CD14-positive monocyte (primary cell): ENCODE measurements around the gene SCAP. TPM values are rescaled to one million over a fixed set of nuclear protein-coding genes. Genes with fewer than 3 reads are reported as not detected.

ENCODE experiments used
- DNase-seq, 3 donors: peaks; one replicate each; pipeline ENCODE4 v3.0.0-alpha.2; 2011 to 2022
- H2AFZ ChIP-seq: 2 replicates; pipeline ENCODE4 v1.6.0; 2012; ENCODE audit warnings: mild to moderate bottlenecking, low read depth, low read length, inconsistent platforms; ENCODE audit not compliant: insufficient read depth, poor library complexity, severe bottlenecking
- H3K27ac ChIP-seq, 2 donors: 1 replicate in 1 of 2; 2 replicates in 1 of 2; pipeline ENCODE4 v1.5.1; 2012 to 2013; ENCODE audit warnings: low read length in 2 of 2, control low read depth in 1 of 2, inconsistent platforms in 1 of 2, low read depth in 1 of 2, mild to moderate bottlenecking in 1 of 2
- H3K27me3 ChIP-seq, 2 donors: one replicate each; pipeline versions ENCODE4 v1.6.0 to v1.6.1; 2011 to 2013; ENCODE audit warnings: low read length in 2 of 2; ENCODE audit not compliant: control insufficient read depth in 2 of 2, insufficient read depth in 2 of 2
- H3K36me3 ChIP-seq, 2 donors: replicated peaks in 1 of 2; 1 replicate in 1 of 2; 2 replicates in 1 of 2; pipeline versions ENCODE4 v1.5.1 to v1.6.1; 2012 to 2013; ENCODE audit warnings: low read length in 2 of 2, control low read depth in 1 of 2, inconsistent platforms in 1 of 2, mild to moderate bottlenecking in 1 of 2; ENCODE audit not compliant: insufficient read depth in 2 of 2, control insufficient read depth in 1 of 2
- H3K4me1 ChIP-seq, 2 donors: 1 replicate in 1 of 2; 2 replicates in 1 of 2; pipeline versions ENCODE4 v1.5.1 to v1.6.1; 2012 to 2013; ENCODE audit warnings: low read length in 2 of 2, control low read depth in 1 of 2, inconsistent platforms in 1 of 2, mild to moderate bottlenecking in 1 of 2, moderate library complexity in 1 of 2; ENCODE audit not compliant: insufficient read depth in 2 of 2, control insufficient read depth in 1 of 2
- H3K4me2 ChIP-seq: replicated peaks from 2 replicates; pipeline ENCODE3; 2012; ENCODE audit warnings: low read length, moderate library complexity, mild to moderate bottlenecking; ENCODE audit not compliant: poor library complexity, severe bottlenecking; ENCODE audit errors: extremely low read depth
- H3K4me3 ChIP-seq, 3 experiments: fragments of 200-600 bp in 1 of 3; sonication (generic) in 1 of 3; replicated peaks in 1 of 3; 1 replicate in 2 of 3; 2 replicates in 1 of 3; pipeline ENCODE4 v1.5.1; 2011 to 2013; ENCODE audit warnings: low read length in 3 of 3, mild to moderate bottlenecking in 3 of 3, control low read depth in 2 of 3, low read depth in 2 of 3, inconsistent platforms in 1 of 3, moderate library complexity in 1 of 3
- H3K79me2 ChIP-seq: 2 replicates; pipeline ENCODE4 v1.6.0; 2012; ENCODE audit warnings: mild to moderate bottlenecking, control low read depth, inconsistent platforms, low read length, moderate library complexity; ENCODE audit not compliant: insufficient read depth
- H3K9ac ChIP-seq: 2 replicates; pipeline ENCODE4 v1.6.0; 2017; ENCODE audit warnings: low read length, mild to moderate bottlenecking; ENCODE audit not compliant: insufficient read depth, poor library complexity, severe bottlenecking
- H3K9me3 ChIP-seq, 2 donors: replicated peaks in 1 of 2; 1 replicate in 1 of 2; 2 replicates in 1 of 2; pipeline versions ENCODE4 v1.5.1 to v1.6.1; 2012 to 2013; ENCODE audit warnings: low read length in 2 of 2, control low read depth in 1 of 2; ENCODE audit not compliant: control insufficient read depth in 1 of 2, insufficient read depth in 1 of 2
- H4K20me1 ChIP-seq: 2 replicates; pipeline ENCODE4 v1.6.0; 2012; ENCODE audit warnings: mild to moderate bottlenecking, low read length, control low read depth, moderate library complexity; ENCODE audit not compliant: insufficient read depth
- H3K27ac Mint-ChIP-seq, 7 donors: one replicate each; pipeline ENCODE4 v1.8.0; 2020; ENCODE audit warnings: mild to moderate bottlenecking in 7 of 7, mixed read lengths in 7 of 7, moderate library complexity in 6 of 7, inconsistent platforms in 2 of 7
- H3K27me3 Mint-ChIP-seq, 3 donors: one replicate each; pipeline ENCODE4 v1.8.0; 2021 to 2022; ENCODE audit warnings: low read depth in 3 of 3, mild to moderate bottlenecking in 3 of 3, mixed read lengths in 3 of 3, moderate library complexity in 3 of 3, inconsistent platforms in 1 of 3
- H3K36me3 Mint-ChIP-seq, 2 donors: one replicate each; pipeline ENCODE4 v1.8.0; 2020; ENCODE audit warnings: mixed read lengths in 2 of 2, inconsistent platforms in 1 of 2, mild to moderate bottlenecking in 1 of 2
- H3K4me1 Mint-ChIP-seq: one replicate; pipeline ENCODE4 v1.8.0; 2020; ENCODE audit warnings: mild to moderate bottlenecking, mixed read lengths
- H3K4me3 Mint-ChIP-seq, 2 donors: one replicate each; pipeline ENCODE4 v1.8.0; 2020; ENCODE audit warnings: mild to moderate bottlenecking in 2 of 2, mixed read lengths in 2 of 2, moderate library complexity in 1 of 2
- H3K9me3 Mint-ChIP-seq, 7 donors: one replicate each; pipeline ENCODE4 v1.8.0; 2020 to 2022; ENCODE audit warnings: mixed read lengths in 7 of 7, mild to moderate bottlenecking in 6 of 7, moderate library complexity in 6 of 7, inconsistent platforms in 2 of 7
- CTCF ChIP-seq: fragments of 200-600 bp; IDR thresholded peaks from one replicate; pipeline ENCODE4 v1.8.0; 2022; ENCODE audit warnings: antibody characterized with exemption, mild to moderate bottlenecking
- WGBS: methylation state at CpG from one replicate; pipeline ENCODE4 v1.1.5; 2013; ENCODE audit warnings: missing lambda C conversion rate; ENCODE audit not compliant: insufficient coverage; 5-methylcytosine and 5-hydroxymethylcytosine counted together
- intact Hi-C, 2 donors: fragments of 100-400 bp; cut with micrococcal nuclease; formaldehyde crosslinking; loops; one replicate each; pipeline versions ENCODE4 v1.15.0 to v1.15.1; 2023
- polyA plus RNA-seq, 3 donors: library from polyadenylated mRNA; depleted of rRNA in 1 of 3; unstranded in 2 of 3; stranded (reverse) in 1 of 3; fragments of 300-500 nt in 2 of 3; fragments of >200 nt in 1 of 3; fragmentation: Illumina TruSeq in 2 of 3; gene quantifications; 1 replicate in 2 of 3; 2 replicates in 1 of 3; pipeline ENCODE4 v1.2.3, GENCODE V29; 2012 to 2021

SCAP gene
- polyA plus RNA-seq, 3 donors: 26.3 to 27.8 (median 27.7) TPM

- no peak overlapping the region for H3K27ac Mint-ChIP-seq
- no peaks in the 10 kb centered on the region for H3K27me3 Mint-ChIP-seq
- H3K36me3 Mint-ChIP-seq: peaks cover 0 to 6% of the 10 kb centered on the region in 2 donors
- Histone ChIP-seq H3K4me1 (peaks cover 16 to 23% of the 10 kb centered on the region in 2 donors), H3K79me2 (peaks cover 26% of the 10 kb centered on the region), H3K27ac (no peak overlapping the region), H2AFZ (no peak overlapping the region), H3K36me3 (no peaks in the 10 kb centered on the region), H3K9ac (no peak overlapping the region), H3K4me2 (no peak overlapping the region), H4K20me1 (peaks cover 24% of the 10 kb centered on the region), H3K4me3 (no peak overlapping the region), H3K27me3 (no peaks in the 10 kb centered on the region), H3K9me3 (no peaks in the 10 kb centered on the region)
- intact Hi-C loops: loop anchor here (5.0 kb wide), 1 partner anchor 34 kb away; the partner anchor contains the start of gene ELP6 (in 2 of the 2)
- DNase-seq: no peak
- H3K4me1 Mint-ChIP-seq: peaks cover 19% of the 10 kb centered on the region
- H3K9me3 Mint-ChIP-seq: peaks cover 0 to 1% (median 0%) of the 10 kb centered on the region in 7 donors
- TF ChIP-seq CTCF: no peak
- peak overlapping the region in 1 of 2 donors; percentile 20 for H3K4me3 Mint-ChIP-seq
Observed at GRCh38 chr3:47478022-47478421, 2.3 kb upstream of the SCAP start.

- no peaks in the 10 kb centered on the region for H3K27me3 Mint-ChIP-seq
- Histone ChIP-seq H3K27ac (no peak overlapping the region), H2AFZ (peak overlapping the region; percentile 92), H3K36me3 (no peaks in the 10 kb centered on the region), H3K27me3 (no peaks in the 10 kb centered on the region), H3K4me2 (no peak overlapping the region), H3K79me2 (peaks cover 36% of the 10 kb centered on the region), H3K4me1 (peaks cover 16 to 23% of the 10 kb centered on the region in 2 donors), H4K20me1 (peaks cover 32% of the 10 kb centered on the region), H3K4me3 (no peak overlapping the region), H3K9ac (no peak overlapping the region), H3K9me3 (no peaks in the 10 kb centered on the region)
- WGBS: 95% methylated on average over 8 of the region's 11 CpGs
- H3K4me1 Mint-ChIP-seq: peaks cover 20% of the 10 kb centered on the region
- no peak overlapping the region for H3K27ac Mint-ChIP-seq
- H3K9me3 Mint-ChIP-seq: peaks cover 0 to 1% (median 0%) of the 10 kb centered on the region in 7 donors
- TF ChIP-seq CTCF: no peak
- H3K4me3 Mint-ChIP-seq: no peak overlapping the region
- DNase-seq: no peak
- peaks cover 0 to 4% of the 10 kb centered on the region in 2 donors for H3K36me3 Mint-ChIP-seq
- intact Hi-C loops: loop anchor here (1.0 to 5.0 kb wide), 3 partner anchors 36 to 56 kb away; partner anchors contain the start of gene ELP6 (in 2 of the 2)
Observed at GRCh38 chr3:47476644-47477199, 981 bp upstream of the SCAP start.
